ENCODE measurements around the gene RNF148.
"Not testable (repeated sequence)": the region's sequence is repeated elsewhere in the genome, so short reads cannot be mapped to it uniquely, and the experiment has no call there.

RNF148 gene

GRCh38 chr7:122682815-122683550 lies 19.7 kb downstream of the RNF148 start:
- no peak for DNase-seq (ENCODE audit: low read depth)
- no peak for TF ChIP-seq CTCF (IDR thresholded peaks at IDR 0.05; ENCODE audit: insufficient read depth, low read depth, low read length, missing control alignments)
- no peak overlapping the region for H3K4me3 ChIP-seq (ENCODE audit: low read length)

DNA sequence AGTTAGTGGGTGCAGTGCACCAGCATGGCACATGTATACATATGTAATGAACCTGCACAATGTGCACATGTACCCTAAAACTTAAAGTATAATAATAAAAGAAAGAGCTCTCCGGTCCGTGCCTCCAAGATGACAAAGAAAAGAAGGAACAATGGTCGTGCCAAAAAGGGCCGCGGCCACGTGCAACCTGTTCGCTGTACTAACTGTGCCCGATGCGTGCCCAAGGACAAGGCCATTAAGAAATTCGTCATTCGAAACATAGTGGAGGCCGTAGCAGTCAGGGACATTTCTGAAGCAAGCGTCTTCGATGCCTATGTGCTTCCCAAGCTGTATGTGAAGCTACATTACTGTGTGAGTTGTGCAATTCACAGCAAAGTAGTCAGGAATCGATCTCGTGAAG lies 21.5 kb downstream of the RNF148 start:
- not testable (repeated sequence) for H3K4me3 ChIP-seq (ENCODE audit: low read length); DNase-seq (ENCODE audit: low read depth)

- no peak overlapping the region for H3K4me3 ChIP-seq (ENCODE audit: low read length)
- TF ChIP-seq CTCF (IDR thresholded peaks at IDR 0.05; ENCODE audit: insufficient read depth, low read depth, low read length, missing control alignments): no peak
- DNase-seq (ENCODE audit: low read depth): no peak
Observed at GRCh38 chr7:122679813-122680212, 22.9 kb downstream of the RNF148 start.

DNA sequence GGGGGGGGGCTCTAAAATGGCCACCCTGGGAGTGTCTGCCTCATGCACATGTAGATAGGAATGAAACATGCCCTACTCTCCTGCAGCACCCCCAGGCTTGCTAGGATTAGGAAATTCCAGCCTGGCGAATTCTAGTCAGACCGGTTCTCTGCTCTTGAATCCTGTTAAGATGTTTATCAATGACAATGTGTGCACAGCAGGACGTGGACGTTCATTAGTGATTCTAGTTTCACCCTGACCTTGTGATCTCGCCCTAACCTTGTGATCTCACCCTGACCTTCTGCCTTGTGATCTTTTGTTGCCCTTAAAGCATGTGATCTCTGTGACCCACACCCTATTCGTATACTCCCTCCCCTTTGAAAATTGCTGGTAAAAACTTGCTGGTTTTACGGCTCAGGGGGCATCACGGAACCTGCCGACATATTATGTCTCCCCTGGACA lies 23.4 kb downstream of the RNF148 start:
- not testable (repeated sequence) for H3K4me3 ChIP-seq (ENCODE audit: low read length)
- DNase-seq (ENCODE audit: low read depth): peak; percentile 53

- DNase-seq (ENCODE audit: low read depth): no peak
- no peak for TF ChIP-seq CTCF (IDR thresholded peaks at IDR 0.05; ENCODE audit: insufficient read depth, low read depth, low read length, missing control alignments)
- H3K4me3 ChIP-seq (ENCODE audit: low read length): no peak overlapping the region
Observed at GRCh38 chr7:122677149-122677548, 25.6 kb downstream of the RNF148 start.

GRCh38 chr7:122676466-122676865 lies 26.3 kb downstream of the RNF148 start:
- no peak for TF ChIP-seq CTCF (IDR thresholded peaks at IDR 0.05; ENCODE audit: insufficient read depth, low read depth, low read length, missing control alignments)
- H3K4me3 ChIP-seq (ENCODE audit: low read length): no peak overlapping the region
- DNase-seq (ENCODE audit: low read depth): no peak

DNA sequence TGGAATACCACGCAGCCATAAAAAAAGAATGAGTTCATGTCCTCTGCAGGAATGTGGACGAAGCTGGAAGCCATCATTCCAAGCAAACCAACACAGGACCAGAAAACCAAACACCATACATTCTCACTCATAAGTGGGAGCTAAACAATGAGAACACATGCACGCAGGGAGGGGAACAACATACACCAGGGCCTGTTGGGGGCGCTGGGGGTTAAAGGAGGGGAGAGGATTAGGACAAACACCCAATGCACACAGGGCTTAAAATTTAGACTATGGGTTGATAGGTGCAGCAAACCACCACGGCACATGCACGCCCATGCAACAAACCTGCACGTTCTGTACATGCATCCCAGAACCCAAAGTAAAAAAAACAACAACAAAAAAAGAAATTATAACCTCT lies 27.1 kb downstream of the RNF148 start:
- DNase-seq (ENCODE audit: low read depth): no peak
- H3K4me3 ChIP-seq (ENCODE audit: low read length): no peak overlapping the region
- no peak for TF ChIP-seq CTCF (IDR thresholded peaks at IDR 0.05; ENCODE audit: insufficient read depth, low read depth, low read length, missing control alignments)

GRCh38 chr7:122675011-122675410 lies 27.7 kb downstream of the RNF148 start:
- no peak for TF ChIP-seq CTCF (IDR thresholded peaks at IDR 0.05; ENCODE audit: insufficient read depth, low read depth, low read length, missing control alignments)
- H3K4me3 ChIP-seq (ENCODE audit: low read length): no peak overlapping the region
- DNase-seq (ENCODE audit: low read depth): peak; percentile 6
